Hepatocyte (in vitro differentiated cells): Measurements from ENCODE around the gene PGR. TPM values are rescaled to one million over a fixed set of nuclear protein-coding genes. Genes with fewer than 3 reads are reported as not detected.

Experiments used
- DNase-seq: peaks from one replicate; pipeline ENCODE4 v3.0.0-alpha.2; 2016; ENCODE audit warnings: low spot score
- H2AFZ ChIP-seq: fragments of 200-600 bp; sonication (generic); 2 replicates; pipeline ENCODE4 v1.6.0; 2016; ENCODE audit warnings: antibody characterized with exemption, mild to moderate bottlenecking
- H3K27ac ChIP-seq: fragments of 200-600 bp; sonication (generic); 2 replicates; pipeline ENCODE4 v1.5.1; 2016; ENCODE audit warnings: mild to moderate bottlenecking
- H3K27me3 ChIP-seq: fragments of 200-600 bp; sonication (generic); 2 replicates; pipeline ENCODE4 v1.6.1; 2016
- H3K36me3 ChIP-seq: fragments of 200-600 bp; sonication (generic); replicated peaks from 2 replicates; pipeline ENCODE4 v1.5.1; 2016; ENCODE audit warnings: low read depth; ENCODE audit not compliant: insufficient read depth
- H3K4me1 ChIP-seq: fragments of 200-600 bp; sonication (generic); 2 replicates; pipeline ENCODE4 v1.5.1; 2016; ENCODE audit warnings: mild to moderate bottlenecking, moderate library complexity; ENCODE audit not compliant: insufficient read depth
- H3K4me2 ChIP-seq: fragments of 200-600 bp; sonication (generic); 2 replicates; pipeline ENCODE4 v1.6.0; 2016
- H3K4me3 ChIP-seq: fragments of 200-600 bp; sonication (generic); 2 replicates; pipeline ENCODE4 v1.5.1; 2016; ENCODE audit warnings: mild to moderate bottlenecking
- H3K79me2 ChIP-seq: fragments of 200-600 bp; sonication (generic); 2 replicates; pipeline ENCODE4 v1.6.0; 2017; ENCODE audit warnings: mild to moderate bottlenecking
- H3K9me2 ChIP-seq: fragments of 200-600 bp; sonication (generic); replicated peaks from 2 replicates; pipeline ENCODE4 v1.6.0; 2017; ENCODE audit warnings: mild to moderate bottlenecking; ENCODE audit not compliant: insufficient read depth
- H3K9me3 ChIP-seq: fragments of 200-600 bp; sonication (generic); 2 replicates; pipeline ENCODE4 v1.5.1; 2016; ENCODE audit warnings: low read depth, mild to moderate bottlenecking
- H4K20me1 ChIP-seq: fragments of 200-600 bp; sonication (generic); 2 replicates; pipeline ENCODE4 v1.6.0; 2016; ENCODE audit warnings: mild to moderate bottlenecking; ENCODE audit not compliant: insufficient read depth, poor library complexity, severe bottlenecking
- CTCF ChIP-seq: fragments of 200-600 bp; sonication (generic); IDR thresholded peaks from 2 replicates; pipeline ENCODE4 v1.5.1; 2016; ENCODE audit warnings: antibody characterized with exemption, mild to moderate bottlenecking; ENCODE audit not compliant: poor library complexity
- EZH2 ChIP-seq: fragments of 200-600 bp; sonication (generic); IDR thresholded peaks from 2 replicates; pipeline ENCODE4 v1.6.1; 2016; ENCODE audit warnings: antibody characterized with exemption, mild to moderate bottlenecking, borderline replicate concordance
- EZH2phosphoT487 ChIP-seq: fragments of 200-600 bp; sonication (generic); IDR thresholded peaks from one replicate; pipeline ENCODE4 v1.6.1; 2018; ENCODE audit warnings: antibody characterized with exemption, mild to moderate bottlenecking, low read depth, moderate library complexity; ENCODE audit not compliant: unreplicated experiment, severe bottlenecking
- WGBS: methylation state at CpG from one replicate; pipeline ENCODE4 v1.1.6; 2016; ENCODE audit warnings: low lambda C conversion rate; ENCODE audit errors: missing lambda C conversion rate; 5-methylcytosine and 5-hydroxymethylcytosine counted together
- polyA plus RNA-seq: library from polyadenylated mRNA; unstranded; fragments of >200 nt; fragmentation: Nextera tagmentation; extraction: Ambion mirVana; gene quantifications from 2 replicates; pipeline ENCODE4 v1.2.1, GENCODE V29; 2016
- total RNA-seq: library from RNA; depleted of rRNA; stranded (reverse); fragments of >200 nt; gene quantifications from 2 replicates; pipeline ENCODE4 v1.2.3, GENCODE V29; 2014

The PGR gene
- total RNA-seq (0.28 and 0.50 TPM in 2 replicates), polyA plus RNA-seq (0.07 and 0.39 TPM in 2 replicates)

DNA sequence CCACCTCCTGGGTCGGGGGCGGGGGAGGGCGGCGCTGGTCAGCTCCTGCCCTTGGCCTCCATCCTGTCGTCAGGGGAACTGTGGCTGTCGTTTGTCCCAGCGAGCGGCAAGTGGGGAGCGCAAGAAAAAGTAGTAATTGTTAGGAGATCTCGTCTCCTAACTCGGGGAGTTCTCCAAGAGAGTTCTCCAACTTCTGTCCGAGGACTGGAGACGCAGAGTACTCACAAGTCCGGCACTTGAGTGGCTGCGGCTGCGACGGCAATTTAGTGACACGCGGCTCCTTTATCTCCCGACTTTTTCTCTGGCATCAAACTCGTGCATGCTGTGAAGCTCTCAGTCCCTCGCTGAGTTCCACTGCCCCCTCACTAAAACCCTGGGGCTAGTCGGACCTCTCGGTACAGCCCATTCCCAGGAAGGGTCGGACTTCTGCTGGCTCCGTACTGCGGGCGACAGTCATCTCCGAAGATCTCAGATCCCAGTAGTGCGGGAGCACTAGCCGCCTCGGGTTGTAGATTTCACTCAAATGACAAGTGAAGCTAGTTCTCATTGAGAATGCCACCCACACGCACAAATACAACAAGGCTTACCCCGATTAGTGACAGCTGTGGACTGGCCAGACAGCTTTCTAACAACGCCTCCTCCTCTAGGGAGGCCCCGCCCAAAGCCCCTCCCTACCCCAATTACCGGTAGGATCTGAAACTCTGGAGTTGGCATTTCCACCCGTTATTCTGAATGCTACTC lies at the start of gene PGR:
PGR (minus strand) TSS at position 611 of the 741 bp plus-strand sequence. CDS start 743 bp downstream, outside the sequence.
- Histone ChIP-seq H3K27ac (no peak within 1 kb of the TSS), H3K36me3 (no peaks in the 10 kb centered on the region), H3K79me2 (no peaks in the 10 kb centered on the region), H4K20me1 (no peaks in the 10 kb centered on the region), H3K4me2 (peak within 1 kb of the TSS; percentile 94), H3K4me3 (no peak within 1 kb of the TSS), H3K9me2 (no peaks in the 10 kb centered on the region), H3K9me3 (no peaks in the 10 kb centered on the region), H3K4me1 (peaks cover 11% of the 10 kb centered on the region), H2AFZ (peak within 1 kb of the TSS; percentile 82), H3K27me3 (peaks cover 96% of the 10 kb centered on the region)
- TF ChIP-seq EZH2, result peak; percentile 79
- peak; percentile 47 for TF ChIP-seq EZH2phosphoT487
- TF ChIP-seq CTCF, result no peak
- DNase-seq, result peak; percentile 11
- WGBS, result 3% methylated on average over 31 of the region's 38 CpGs

DNA sequence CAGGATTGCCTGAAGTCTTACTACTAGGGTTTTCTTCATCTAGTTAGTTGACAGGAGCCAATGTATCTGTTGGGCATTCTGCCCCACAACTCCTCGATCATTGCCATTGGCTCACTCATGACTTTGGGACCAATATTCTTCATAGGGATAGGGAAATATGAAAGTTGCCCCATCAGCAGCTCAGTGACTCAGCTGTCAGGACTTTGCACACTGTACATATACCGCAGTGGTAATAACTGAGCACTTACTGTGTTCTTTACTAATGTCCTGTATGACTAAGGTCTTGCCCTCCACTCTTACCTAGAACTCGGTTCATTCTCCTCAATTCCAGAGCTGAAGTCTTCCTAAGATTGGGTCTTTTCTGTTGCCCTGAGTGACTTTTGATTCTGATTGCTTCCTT lies 46.8 kb upstream of the PGR start:
- Histone ChIP-seq H3K27me3 (no peaks in the 10 kb centered on the region), H4K20me1 (no peaks in the 10 kb centered on the region), H2AFZ (no peak overlapping the region), H3K9me2 (no peaks in the 10 kb centered on the region), H3K36me3 (no peaks in the 10 kb centered on the region), H3K4me3 (no peak overlapping the region), H3K79me2 (no peaks in the 10 kb centered on the region), H3K4me2 (no peak overlapping the region), H3K27ac (no peak overlapping the region), H3K4me1 (no peaks in the 10 kb centered on the region), H3K9me3 (no peaks in the 10 kb centered on the region)
- no peak for TF ChIP-seq EZH2phosphoT487
- DNase-seq, result no peak
- 87% methylated on average over 3 of the region's 3 CpGs for WGBS

GRCh38 chr11:101169944-101170343 lies 40.3 kb upstream of the PGR start:
- no peak overlapping the region for H3K27ac ChIP-seq
- no peaks in the 10 kb centered on the region for H4K20me1 ChIP-seq
- H2AFZ ChIP-seq, result no peak overlapping the region
- no peaks in the 10 kb centered on the region for H3K79me2 ChIP-seq
- H3K4me1 ChIP-seq, result no peaks in the 10 kb centered on the region
- H3K27me3 ChIP-seq, result no peaks in the 10 kb centered on the region
- no peaks in the 10 kb centered on the region for H3K9me3 ChIP-seq
- H3K4me2 ChIP-seq, result no peak overlapping the region
- DNase-seq, result no peak
- WGBS, result 78% methylated on average over 2 of the region's 2 CpGs
- no peak overlapping the region for H3K4me3 ChIP-seq
- H3K9me2 ChIP-seq, result no peaks in the 10 kb centered on the region
- no peaks in the 10 kb centered on the region for H3K36me3 ChIP-seq
- TF ChIP-seq EZH2phosphoT487, result no peak

- 88% methylated on average over 1 of the region's 1 CpG for WGBS
- no peak for TF ChIP-seq EZH2
- TF ChIP-seq EZH2phosphoT487, result no peak
- TF ChIP-seq CTCF, result no peak
- H3K27me3 ChIP-seq, result no peaks in the 10 kb centered on the region
Observed at GRCh38 chr11:101166038-101166437, 36.4 kb upstream of the PGR start.

More at GRCh38 chr11:101166038-101166437, 36.4 kb upstream of the PGR start:
- Histone ChIP-seq H3K4me3 (no peak overlapping the region), H3K9me2 (no peaks in the 10 kb centered on the region), H4K20me1 (no peaks in the 10 kb centered on the region), H3K9me3 (no peaks in the 10 kb centered on the region), H3K79me2 (no peaks in the 10 kb centered on the region), H3K36me3 (no peaks in the 10 kb centered on the region), H3K4me1 (no peaks in the 10 kb centered on the region), H3K27ac (no peak overlapping the region), H2AFZ (no peak overlapping the region), H3K4me2 (no peak overlapping the region)
- DNase-seq, result no peak
